ENCODE measurements around the gene DLG2.

DNA sequence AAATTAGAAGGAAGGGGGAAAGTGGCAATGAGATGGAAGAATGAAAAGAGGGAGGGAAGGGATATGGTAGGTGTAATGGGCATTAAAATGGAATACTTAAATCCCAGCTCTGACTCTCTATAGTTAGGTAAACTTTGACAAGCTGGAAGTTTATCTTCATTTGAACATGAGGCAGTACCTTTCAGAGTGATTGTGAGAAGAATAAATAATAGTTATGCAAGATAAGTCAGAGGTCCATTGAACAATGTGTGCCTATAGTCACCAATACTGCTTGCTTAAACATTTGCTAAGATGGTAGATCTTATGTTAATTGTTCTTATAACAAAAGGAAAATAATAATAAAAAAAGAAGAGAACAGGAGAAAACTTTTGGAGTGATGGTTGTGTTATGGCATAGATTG lies 1795.2 kb downstream of the DLG2 start:
- no peak for TF ChIP-seq EP300 (IDR thresholded peaks at IDR 0.05)
- TF ChIP-seq, protein P1, sequence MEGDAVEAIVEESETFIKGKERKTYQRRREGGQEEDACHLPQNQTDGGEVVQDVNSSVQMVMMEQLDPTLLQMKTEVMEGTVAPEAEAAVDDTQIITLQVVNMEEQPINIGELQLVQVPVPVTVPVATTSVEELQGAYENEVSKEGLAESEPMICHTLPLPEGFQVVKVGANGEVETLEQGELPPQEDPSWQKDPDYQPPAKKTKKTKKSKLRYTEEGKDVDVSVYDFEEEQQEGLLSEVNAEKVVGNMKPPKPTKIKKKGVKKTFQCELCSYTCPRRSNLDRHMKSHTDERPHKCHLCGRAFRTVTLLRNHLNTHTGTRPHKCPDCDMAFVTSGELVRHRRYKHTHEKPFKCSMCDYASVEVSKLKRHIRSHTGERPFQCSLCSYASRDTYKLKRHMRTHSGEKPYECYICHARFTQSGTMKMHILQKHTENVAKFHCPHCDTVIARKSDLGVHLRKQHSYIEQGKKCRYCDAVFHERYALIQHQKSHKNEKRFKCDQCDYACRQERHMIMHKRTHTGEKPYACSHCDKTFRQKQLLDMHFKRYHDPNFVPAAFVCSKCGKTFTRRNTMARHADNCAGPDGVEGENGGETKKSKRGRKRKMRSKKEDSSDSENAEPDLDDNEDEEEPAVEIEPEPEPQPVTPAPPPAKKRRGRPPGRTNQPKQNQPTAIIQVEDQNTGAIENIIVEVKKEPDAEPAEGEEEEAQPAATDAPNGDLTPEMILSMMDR (IDR thresholded peaks at IDR 0.05), result no peak
- no peak for TF ChIP-seq POLR2AphosphoS5 (IDR thresholded peaks at IDR 0.05)
